SK-N-SH treated with all-trans-retinoic acid at 6 μM for 48 hours (cell line): ENCODE results near the gene GPHN.

Experiments used
- ATAC-seq: fragments of 200-7000 bp; cut with Tn5 transposase; 3 replicates; pipeline ENCODE4 v1.9.1; 2020; ENCODE audit warnings: mild to moderate bottlenecking, moderate library complexity
- ARNTL ChIP-seq: fragments of 450-650 bp; formaldehyde crosslinking; IDR thresholded peaks from 2 replicates; pipeline ENCODE4 v1.5.0; 2020; ENCODE audit warnings: low read depth, mild to moderate bottlenecking, moderate library complexity, borderline replicate concordance
- BACH2 ChIP-seq: fragments of 250-450 bp; sonication (Bioruptor Pico); IDR thresholded peaks from 2 replicates; pipeline ENCODE4 v1.9.0; 2021; ENCODE audit warnings: mild to moderate bottlenecking, borderline replicate concordance
- CREB5 ChIP-seq: fragments of 250-450 bp; sonication (Bioruptor Pico); IDR thresholded peaks from 2 replicates; pipeline ENCODE4 v1.5.1; 2020; ENCODE audit warnings: low read depth, mild to moderate bottlenecking, moderate library complexity
- CSDC2 ChIP-seq: fragments of 250-450 bp; sonication (Bioruptor Pico); IDR thresholded peaks from 2 replicates; pipeline ENCODE4 v1.5.0; 2020; ENCODE audit warnings: mild to moderate bottlenecking, moderate library complexity
- CSRNP3 ChIP-seq: fragments of 250-450 bp; sonication (Bioruptor Pico); IDR thresholded peaks from 2 replicates; pipeline ENCODE4 v1.5.1; 2021; ENCODE audit warnings: mild to moderate bottlenecking, moderate library complexity
- ESRRG ChIP-seq: fragments of 250-450 bp; sonication (Bioruptor Pico); IDR thresholded peaks from 2 replicates; pipeline ENCODE4 v1.6.1; 2021; ENCODE audit warnings: mild to moderate bottlenecking
- GLIS3 ChIP-seq: fragments of 250-450 bp; sonication (Bioruptor Pico); IDR thresholded peaks from 2 replicates; pipeline ENCODE4 v1.5.0; 2020; ENCODE audit warnings: mild to moderate bottlenecking, moderate library complexity
- ISL1 ChIP-seq: fragments of 250-450 bp; sonication (Bioruptor Pico); IDR thresholded peaks from 2 replicates; pipeline ENCODE4 v2.1.2; 2022; ENCODE audit warnings: mild to moderate bottlenecking, moderate library complexity
- OSR1 ChIP-seq: fragments of 250-450 bp; sonication (Bioruptor Pico); IDR thresholded peaks from 2 replicates; pipeline ENCODE4 v1.8.0; 2022; ENCODE audit warnings: moderate library complexity, mild to moderate bottlenecking, inconsistent platforms
- PATZ1 ChIP-seq: fragments of 250-450 bp; sonication (Bioruptor Pico); IDR thresholded peaks from 2 replicates; pipeline ENCODE4 v1.8.0; 2020; ENCODE audit warnings: mild to moderate bottlenecking, moderate library complexity, borderline replicate concordance
- POU6F1 ChIP-seq: fragments of 250-450 bp; sonication (Bioruptor Pico); IDR thresholded peaks from 2 replicates; pipeline ENCODE4 v1.8.0; 2021; ENCODE audit warnings: low read depth, mild to moderate bottlenecking, moderate library complexity, borderline replicate concordance
- PPARA ChIP-seq: fragments of 250-450 bp; sonication (Bioruptor Pico); IDR thresholded peaks from 2 replicates; pipeline ENCODE4 v1.5.0; 2020; ENCODE audit warnings: mild to moderate bottlenecking, borderline replicate concordance
- RARB ChIP-seq: fragments of 250-450 bp; sonication (Bioruptor Pico); IDR thresholded peaks from 2 replicates; pipeline ENCODE4 v1.8.0; 2021; ENCODE audit warnings: mild to moderate bottlenecking, moderate library complexity
- SNAI2 ChIP-seq: fragments of 250-450 bp; sonication (Bioruptor Pico); IDR thresholded peaks from 2 replicates; pipeline ENCODE4 v1.5.0; 2020; ENCODE audit warnings: mild to moderate bottlenecking, moderate library complexity
- TCF4 ChIP-seq: fragments of 250-450 bp; sonication (Bioruptor Pico); IDR thresholded peaks from 2 replicates; pipeline ENCODE4 v1.8.0; 2021; ENCODE audit warnings: mild to moderate bottlenecking, moderate library complexity, borderline replicate concordance
- TOX ChIP-seq: fragments of 250-450 bp; sonication (Bioruptor Pico); IDR thresholded peaks from 2 replicates; pipeline ENCODE4 v1.8.0; 2021; ENCODE audit warnings: mild to moderate bottlenecking, moderate library complexity, borderline replicate concordance
- TSHZ2 ChIP-seq: fragments of 250-450 bp; sonication (Bioruptor Pico); IDR thresholded peaks from 2 replicates; pipeline ENCODE4 v1.5.0; 2020; ENCODE audit warnings: mild to moderate bottlenecking, moderate library complexity
- ZC3H10 ChIP-seq: fragments of 250-450 bp; sonication (Bioruptor Pico); IDR thresholded peaks from 2 replicates; pipeline ENCODE4 v1.5.1; 2021; ENCODE audit warnings: mild to moderate bottlenecking, moderate library complexity
- ZFP3 ChIP-seq: fragments of 250-450 bp; sonication (Bioruptor Pico); IDR thresholded peaks from 2 replicates; pipeline ENCODE4 v1.5.0; 2020; ENCODE audit warnings: mild to moderate bottlenecking, moderate library complexity
- ZFP30 ChIP-seq: fragments of 450-650 bp; formaldehyde crosslinking; IDR thresholded peaks from 2 replicates; pipeline ENCODE4 v1.5.0; 2022; ENCODE audit warnings: mild to moderate bottlenecking, moderate library complexity
- ZNF565 ChIP-seq: fragments of 450-650 bp; formaldehyde crosslinking; conservative IDR thresholded peaks from 2 replicates; pipeline ENCODE4 v1.5.0; 2020; ENCODE audit warnings: low read depth, mild to moderate bottlenecking, moderate library complexity
- ZNF70 ChIP-seq: fragments of 450-650 bp; formaldehyde crosslinking; IDR thresholded peaks from 2 replicates; pipeline ENCODE4 v1.5.0; 2020; ENCODE audit warnings: mild to moderate bottlenecking, moderate library complexity
- ZNF8 ChIP-seq: fragments of 450-650 bp; formaldehyde crosslinking; IDR thresholded peaks from 2 replicates; pipeline ENCODE4 v1.5.0; 2020; ENCODE audit warnings: mild to moderate bottlenecking, moderate library complexity

GPHN gene

GRCh38 chr14:67187826-67188225 is 679.9 kb downstream of the GPHN start:
- ATAC-seq: peak; percentile 46
- TF ChIP-seq ZFP3 (no peak), ESRRG (CRISPR knock-in tag) (no peak), ZNF70 (CRISPR knock-in tag) (no peak), GLIS3 (CRISPR knock-in tag) (no peak)

GRCh38 chr14:67188326-67188725 is 680.4 kb downstream of the GPHN start:
- no peak for TF ChIP-seq ESRRG (CRISPR knock-in tag)
- TF ChIP-seq GLIS3 (CRISPR knock-in tag): no peak
- no peak for TF ChIP-seq TOX
- no peak for TF ChIP-seq BACH2 (CRISPR knock-in tag)
- no peak for TF ChIP-seq CSDC2 (CRISPR knock-in tag)
- no peak for TF ChIP-seq ISL1 (CRISPR knock-in tag)
- no peak for TF ChIP-seq POU6F1 (CRISPR knock-in tag)
- no peak for TF ChIP-seq TSHZ2 (CRISPR knock-in tag)
- no peak for TF ChIP-seq ZC3H10 (CRISPR knock-in tag)
- TF ChIP-seq PATZ1: no peak
- TF ChIP-seq OSR1 (CRISPR knock-in tag): no peak
- no peak for TF ChIP-seq ZFP30 (CRISPR knock-in tag)
- TF ChIP-seq ZNF565: no peak
- TF ChIP-seq PPARA (CRISPR knock-in tag): no peak
- TF ChIP-seq ZFP3: no peak
- no peak for ATAC-seq

GRCh38 chr14:67191768-67192290 is 683.9 kb downstream of the GPHN start:
- TF ChIP-seq SNAI2 (CRISPR knock-in tag) (no peak), ZFP30 (CRISPR knock-in tag) (no peak), ZC3H10 (CRISPR knock-in tag) (no peak), CSDC2 (CRISPR knock-in tag) (no peak), OSR1 (CRISPR knock-in tag) (no peak), RARB (CRISPR knock-in tag) (no peak), CSRNP3 (CRISPR knock-in tag) (no peak), TOX (no peak), ISL1 (CRISPR knock-in tag) (no peak), ZNF8 (CRISPR knock-in tag) (no peak), PPARA (CRISPR knock-in tag) (no peak)
- ATAC-seq: peak; percentile 50

- no peak for ATAC-seq
- TF ChIP-seq OSR1 (CRISPR knock-in tag) (no peak), ARNTL (CRISPR knock-in tag) (no peak), TCF4 (CRISPR knock-in tag) (no peak), ESRRG (CRISPR knock-in tag) (no peak), TSHZ2 (CRISPR knock-in tag) (no peak), GLIS3 (CRISPR knock-in tag) (no peak), RARB (CRISPR knock-in tag) (no peak), SNAI2 (CRISPR knock-in tag) (no peak), ZNF70 (CRISPR knock-in tag) (no peak), BACH2 (CRISPR knock-in tag) (no peak), ZFP3 (no peak), PPARA (CRISPR knock-in tag) (no peak), CREB5 (CRISPR knock-in tag) (no peak)
Observed at GRCh38 chr14:67192366-67192765, 684.4 kb downstream of the GPHN start.
